HG03045 (cell line): ENCODE measurements around the gene SLC9A1.
"Not testable (repeated sequence)": the region's sequence is repeated elsewhere in the genome, so short reads cannot be mapped to it uniquely, and the experiment has no call there.

Experiments
- ATAC-seq: cut with Tn5 transposase; IDR thresholded peaks from one replicate; pipeline ENCODE4 v1.9.1; 2021; ENCODE audit warnings: mild to moderate bottlenecking, moderate library complexity; ENCODE audit not compliant: unreplicated experiment

The SLC9A1 gene

GRCh38 chr1:27135541-27136235 is 19.2 kb downstream of the SLC9A1 start:
- ATAC-seq = no peak

- peak; percentile 50 for ATAC-seq
Observed at GRCh38 chr1:27133991-27134390, 20.9 kb downstream of the SLC9A1 start.

- no peak for ATAC-seq
Observed at GRCh38 chr1:27133158-27133557, 21.8 kb downstream of the SLC9A1 start.

- no peak for ATAC-seq
Observed at GRCh38 chr1:27132624-27133023, 22.3 kb downstream of the SLC9A1 start.

GRCh38 chr1:27132147-27132546 is 22.8 kb downstream of the SLC9A1 start:
- ATAC-seq = no peak

- ATAC-seq = no peak
Observed at GRCh38 chr1:27130798-27131197, 24.1 kb downstream of the SLC9A1 start.

- ATAC-seq = no peak
Observed at GRCh38 chr1:27129225-27129624, 25.7 kb downstream of the SLC9A1 start.

- ATAC-seq = no peak
Observed at GRCh38 chr1:27127419-27127818, 27.5 kb downstream of the SLC9A1 start.

- no peak for ATAC-seq
Observed at GRCh38 chr1:27126391-27126790, 28.5 kb downstream of the SLC9A1 start.

- not testable (repeated sequence) for ATAC-seq
Observed at GRCh38 chr1:27125125-27125524, 29.8 kb downstream of the SLC9A1 start.

- no peak for ATAC-seq
Observed at GRCh38 chr1:27124405-27124804, 30.5 kb downstream of the SLC9A1 start.

- no peak for ATAC-seq
Observed at GRCh38 chr1:27122652-27123051, 32.3 kb downstream of the SLC9A1 start.

- ATAC-seq = no peak
Observed at GRCh38 chr1:27120854-27121253, 34.1 kb downstream of the SLC9A1 start.

- no peak for ATAC-seq
Observed at GRCh38 chr1:27118440-27118689, 36.6 kb downstream of the SLC9A1 start.

- ATAC-seq = no peak
Observed at GRCh38 chr1:27117733-27118439, 37.0 kb downstream of the SLC9A1 start.

- ATAC-seq = no peak
Observed at GRCh38 chr1:27116697-27117096, 38.2 kb downstream of the SLC9A1 start.

- ATAC-seq = no peak
Observed at GRCh38 chr1:27116232-27116631, 38.7 kb downstream of the SLC9A1 start.

- no peak for ATAC-seq
Observed at GRCh38 chr1:27114546-27114945, 40.4 kb downstream of the SLC9A1 start.

- ATAC-seq = no peak
Observed at GRCh38 chr1:27113861-27114260, 41.1 kb downstream of the SLC9A1 start.

- peak; percentile 71 for ATAC-seq
Observed at GRCh38 chr1:27111626-27112573, 43.0 kb downstream of the SLC9A1 start.

- ATAC-seq = no peak
Observed at GRCh38 chr1:27109103-27109822, 45.7 kb downstream of the SLC9A1 start.
